LNCAP (cell line): ENCODE results near the gene NKIRAS1.
A peak's percentile ranks its signal among the peaks of the same experiment; 100 is the strongest.

Source experiments
- TF ChIP-seq, protein P1 (sequence below): fragments of 450-650 bp; IDR thresholded peaks from 2 replicates; pipeline ENCODE4 v1.5.1; 2017; ENCODE audit warnings: mild to moderate bottlenecking

The NKIRAS1 gene

DNA sequence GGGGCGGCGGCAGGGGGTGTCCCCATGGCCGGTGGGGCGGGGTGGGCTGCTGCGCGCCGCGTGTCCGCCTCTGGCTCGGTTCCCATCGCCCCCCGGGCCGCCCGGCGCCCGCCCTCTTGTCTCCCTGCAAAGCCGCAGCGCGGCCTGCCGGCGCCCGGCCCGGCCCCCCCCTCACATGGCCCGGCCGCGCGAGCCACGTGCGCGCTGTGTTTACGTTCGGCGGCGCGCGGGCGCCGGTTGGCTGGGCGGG lies 28.8 kb upstream of the NKIRAS1 start:
- TF ChIP-seq, protein P1, sequence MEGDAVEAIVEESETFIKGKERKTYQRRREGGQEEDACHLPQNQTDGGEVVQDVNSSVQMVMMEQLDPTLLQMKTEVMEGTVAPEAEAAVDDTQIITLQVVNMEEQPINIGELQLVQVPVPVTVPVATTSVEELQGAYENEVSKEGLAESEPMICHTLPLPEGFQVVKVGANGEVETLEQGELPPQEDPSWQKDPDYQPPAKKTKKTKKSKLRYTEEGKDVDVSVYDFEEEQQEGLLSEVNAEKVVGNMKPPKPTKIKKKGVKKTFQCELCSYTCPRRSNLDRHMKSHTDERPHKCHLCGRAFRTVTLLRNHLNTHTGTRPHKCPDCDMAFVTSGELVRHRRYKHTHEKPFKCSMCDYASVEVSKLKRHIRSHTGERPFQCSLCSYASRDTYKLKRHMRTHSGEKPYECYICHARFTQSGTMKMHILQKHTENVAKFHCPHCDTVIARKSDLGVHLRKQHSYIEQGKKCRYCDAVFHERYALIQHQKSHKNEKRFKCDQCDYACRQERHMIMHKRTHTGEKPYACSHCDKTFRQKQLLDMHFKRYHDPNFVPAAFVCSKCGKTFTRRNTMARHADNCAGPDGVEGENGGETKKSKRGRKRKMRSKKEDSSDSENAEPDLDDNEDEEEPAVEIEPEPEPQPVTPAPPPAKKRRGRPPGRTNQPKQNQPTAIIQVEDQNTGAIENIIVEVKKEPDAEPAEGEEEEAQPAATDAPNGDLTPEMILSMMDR = no peak

DNA sequence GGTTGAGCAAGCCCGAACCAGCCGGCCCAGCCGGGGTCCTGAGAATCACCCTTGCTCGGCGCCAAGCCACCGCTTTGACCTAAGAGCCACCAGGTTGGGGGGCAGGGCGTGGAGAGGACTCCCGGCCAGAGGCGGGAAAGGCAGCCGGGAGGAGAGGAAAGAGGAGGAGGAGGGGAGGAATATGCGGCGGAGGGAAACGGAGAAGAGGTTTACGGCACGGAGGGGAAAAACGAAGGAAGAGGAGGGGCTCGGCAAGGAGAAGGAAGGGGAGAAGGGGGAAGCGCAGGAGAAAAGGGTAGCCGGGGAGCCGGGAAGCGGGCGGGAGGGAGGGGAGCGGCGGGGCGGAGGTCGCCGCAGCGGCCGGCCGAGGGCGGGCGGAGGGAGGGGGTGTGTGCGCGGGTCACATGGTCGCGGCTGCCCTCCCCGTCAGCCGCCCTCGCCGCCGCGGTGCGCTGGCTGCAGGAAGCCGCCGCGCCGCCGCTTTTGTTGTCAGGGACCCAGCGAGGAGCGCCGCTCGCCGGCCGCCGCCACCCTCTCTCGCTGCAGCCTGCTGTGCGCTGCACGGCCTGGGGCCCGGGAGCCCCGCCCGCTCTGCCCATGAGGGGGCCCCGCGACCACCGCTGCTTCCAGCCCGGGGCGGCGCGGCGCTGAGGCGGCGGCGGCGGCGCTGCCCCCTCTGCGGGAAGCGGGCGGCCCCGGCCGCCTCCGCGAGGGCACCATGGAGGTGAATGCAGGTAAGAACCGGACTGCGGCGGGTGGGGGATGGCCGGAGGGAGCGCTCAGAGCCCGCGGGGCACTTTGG lies 28.3 kb upstream of the NKIRAS1 start, which contains the start of gene NR1D2:
Gene NR1D2, plus strand, starts transcription at position 426 of the 802 bp plus-strand sequence. Its CDS starts 293 bp downstream, at position 719.
- TF ChIP-seq, protein P1 = 0 out of 2 replicates have a peak, but pooled peaks have one; percentile 12

DNA sequence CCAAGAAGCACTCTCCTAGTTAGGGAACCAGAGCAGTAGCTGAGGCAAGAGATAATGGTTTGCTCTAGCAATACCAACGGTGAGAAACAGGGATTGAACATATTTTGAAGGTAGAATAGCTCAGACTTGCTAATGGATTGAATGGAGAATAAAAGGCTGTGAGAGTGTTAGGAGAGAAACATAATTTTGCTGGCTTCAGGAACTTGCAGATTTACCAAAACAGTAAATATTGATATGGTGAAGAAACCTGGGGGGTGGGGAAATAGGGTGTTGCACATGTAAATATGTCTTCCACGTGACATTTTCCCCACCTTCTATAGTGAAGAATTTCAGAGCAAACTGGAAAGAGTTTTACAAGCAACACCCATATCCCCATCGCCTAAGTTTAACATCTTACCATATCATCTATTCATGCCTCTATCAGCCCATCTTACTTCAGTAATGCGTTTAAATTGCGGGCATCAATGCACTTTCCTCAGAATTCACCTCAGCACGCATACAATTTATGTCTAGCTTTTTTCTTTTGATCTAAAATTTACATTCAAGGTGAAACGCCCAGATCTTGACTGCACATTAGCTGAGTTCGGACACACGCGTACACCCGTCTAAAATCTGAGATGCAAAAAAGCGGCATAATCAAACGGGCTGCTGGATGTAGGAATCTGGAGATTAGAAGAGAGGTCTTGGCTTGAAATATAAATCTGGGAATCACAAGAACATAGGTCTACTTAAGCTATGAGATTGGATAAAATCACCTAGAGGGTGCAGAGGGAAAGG lies 27.4 kb upstream of the NKIRAS1 start:
- TF ChIP-seq, protein P1 = no peak

DNA sequence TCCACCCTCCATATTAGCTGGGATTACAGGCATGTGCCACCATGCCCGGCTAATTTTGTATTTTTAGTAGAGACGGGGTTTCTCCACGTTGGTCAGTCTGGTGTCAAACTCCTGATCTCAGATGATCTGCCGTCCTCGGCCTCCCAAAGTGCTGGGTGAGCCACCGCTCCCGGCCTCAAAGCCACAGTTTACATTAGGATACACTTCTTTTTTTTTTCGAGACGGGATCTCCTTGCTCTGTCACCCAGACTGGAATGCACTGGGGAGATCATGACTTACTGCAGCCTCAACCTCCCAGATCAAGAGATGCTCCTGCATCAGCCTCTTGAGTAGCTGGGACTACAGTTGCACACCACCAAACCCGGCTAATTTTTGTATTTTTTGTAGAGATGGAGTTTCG lies 25.8 kb upstream of the NKIRAS1 start:
- TF ChIP-seq, protein P1 = no peak

DNA sequence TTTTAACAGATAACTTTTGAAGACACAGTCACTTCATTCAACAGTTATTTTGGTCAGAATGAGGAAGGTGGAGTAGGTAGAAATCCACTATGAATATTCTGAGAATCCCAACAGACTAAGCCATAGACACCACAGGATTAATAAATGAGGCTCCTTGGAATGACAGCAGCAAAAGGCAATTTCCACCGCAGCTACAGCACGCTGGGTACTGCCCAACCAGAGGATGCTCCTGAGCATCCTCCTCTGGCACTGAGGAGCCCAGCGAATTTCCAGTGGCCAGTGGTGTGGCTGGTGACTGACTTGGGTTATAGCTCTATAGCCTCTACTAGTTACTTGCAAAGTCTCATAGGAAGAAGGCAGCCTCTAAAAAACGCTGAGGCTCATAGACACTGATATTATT lies 24.6 kb upstream of the NKIRAS1 start:
- TF ChIP-seq, protein P1 = no peak

DNA sequence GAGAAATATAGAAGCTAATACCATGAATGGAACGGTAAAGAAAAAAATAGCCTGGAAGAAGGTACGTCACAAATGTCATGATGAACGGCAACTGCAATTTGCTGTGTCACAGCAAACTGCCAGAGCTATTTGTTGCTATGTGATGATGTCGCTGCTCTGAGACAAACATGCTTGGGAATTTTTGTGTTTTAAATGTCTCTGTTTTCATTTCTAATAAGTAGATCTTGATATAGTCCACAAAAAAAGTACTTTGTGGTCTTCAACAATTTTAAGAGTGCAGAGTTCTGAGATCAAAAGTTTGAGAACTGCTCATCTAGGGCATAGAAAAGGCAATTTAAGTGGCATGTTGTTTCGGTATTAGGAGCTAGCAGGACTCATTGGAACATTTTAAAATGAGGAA lies 24.0 kb upstream of the NKIRAS1 start:
- TF ChIP-seq, protein P1 = no peak

DNA sequence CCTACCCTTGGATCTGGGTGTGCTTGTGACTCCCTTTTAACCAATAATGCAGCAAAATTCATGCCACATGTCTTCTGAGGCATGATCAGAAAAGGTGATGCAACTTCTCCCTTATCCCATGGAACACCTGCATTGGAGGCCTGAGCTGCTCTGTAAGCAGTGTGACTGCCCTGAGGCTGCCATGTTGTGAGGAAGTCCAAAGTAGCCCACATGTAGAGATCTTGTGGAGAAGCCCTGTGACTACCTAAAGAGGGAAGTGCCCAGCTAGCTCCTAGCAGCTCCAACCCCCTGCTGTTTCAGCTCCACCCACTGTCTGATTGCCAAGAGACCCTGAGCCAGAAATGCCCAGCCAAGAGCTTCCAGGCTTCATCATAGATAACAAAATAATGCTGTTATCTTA lies 21.9 kb upstream of the NKIRAS1 start:
- TF ChIP-seq, protein P1 = no peak
